Keratinocyte (primary cell): Measurements from ENCODE around the gene SKIL. TPM values are rescaled to one million over a fixed set of nuclear protein-coding genes. Genes with fewer than 3 reads are reported as not detected.

Experiments
- DNase-seq: peaks from one replicate; pipeline ENCODE4 v3.0.0-alpha.2; 2011; ENCODE audit warnings: low read depth, missing footprints, low spot score
- FAIRE-seq: peaks from 2 replicates; lab custom pipeline; 2011; peaks lifted over from hg19 to GRCh38; lab: Jason Lieb, UNC
- H2AFZ ChIP-seq: 2 replicates; pipeline ENCODE4 v1.6.0; 2012; ENCODE audit warnings: low read length, control low read depth, inconsistent platforms; ENCODE audit not compliant: control insufficient read depth
- H3K27ac ChIP-seq: 2 replicates; pipeline ENCODE4 v1.5.1; 2011; ENCODE audit warnings: low read length; ENCODE audit not compliant: control insufficient read depth, insufficient read depth
- H3K27me3 ChIP-seq: 3 replicates; pipeline ENCODE4 v1.6.0; 2011; ENCODE audit warnings: low read length; ENCODE audit not compliant: control insufficient read depth, insufficient read depth; ENCODE audit errors: extremely low read depth
- H3K36me3 ChIP-seq, 2 experiments: 2 replicates in 1 of 2; 3 replicates in 1 of 2; pipeline ENCODE4 v1.5.1; 2011; ENCODE audit warnings: low read length in 2 of 2, mild to moderate bottlenecking in 1 of 2; ENCODE audit not compliant: control insufficient read depth in 2 of 2, insufficient read depth in 2 of 2; ENCODE audit errors: extremely low read depth in 1 of 2
- H3K4me1 ChIP-seq: 3 replicates; pipeline ENCODE4 v1.5.1; 2011; ENCODE audit warnings: low read length; ENCODE audit not compliant: control insufficient read depth, insufficient read depth; ENCODE audit errors: extremely low read depth
- H3K4me2 ChIP-seq: 3 replicates; pipeline ENCODE4 v1.6.0; 2011; ENCODE audit warnings: low read depth, low read length; ENCODE audit not compliant: control insufficient read depth, insufficient read depth; ENCODE audit errors: extremely low read depth
- H3K4me3 ChIP-seq, 3 experiments: fragments of 200-600 bp in 1 of 3; sonication (generic) in 1 of 3; 2 replicates in 2 of 3; 3 replicates in 1 of 3; pipeline ENCODE4 v1.5.1; 2011 to 2016; ENCODE audit warnings: low read length in 3 of 3, mild to moderate bottlenecking in 3 of 3, control low read depth in 2 of 3, inconsistent platforms in 1 of 3, low read depth in 1 of 3, mixed read lengths in 1 of 3, mixed run types in 1 of 3, moderate library complexity in 1 of 3; ENCODE audit not compliant: control insufficient read depth in 2 of 3, insufficient read depth in 2 of 3; ENCODE audit errors: extremely low read depth in 1 of 3
- H3K79me2 ChIP-seq: 2 replicates; pipeline ENCODE4 v1.6.0; 2012; ENCODE audit warnings: low read length; ENCODE audit not compliant: control insufficient read depth, insufficient read depth
- H3K9ac ChIP-seq: 3 replicates; pipeline ENCODE4 v1.6.0; 2011; ENCODE audit warnings: low read length; ENCODE audit not compliant: control insufficient read depth, insufficient read depth; ENCODE audit errors: extremely low read depth
- H3K9me1 ChIP-seq: 3 replicates; pipeline ENCODE4 v1.6.0; 2011; ENCODE audit warnings: low read length; ENCODE audit not compliant: control insufficient read depth, insufficient read depth; ENCODE audit errors: extremely low read depth
- H3K9me3 ChIP-seq: 2 replicates; pipeline ENCODE4 v1.5.1; 2012; ENCODE audit warnings: low read depth, low read length; ENCODE audit not compliant: control insufficient read depth
- H4K20me1 ChIP-seq: 3 replicates; pipeline ENCODE4 v1.6.0; 2011; ENCODE audit warnings: low read length; ENCODE audit not compliant: control insufficient read depth, insufficient read depth; ENCODE audit errors: extremely low read depth
- CTCF ChIP-seq, 3 experiments: IDR thresholded peaks in 1 of 3; conservative IDR thresholded peaks in 1 of 3; optimal IDR thresholded peaks in 1 of 3; 2 replicates in 2 of 3; 3 replicates in 1 of 3; pipeline versions ENCODE3 to v1.5.1; 2011; ENCODE audit warnings: low read length in 3 of 3, mild to moderate bottlenecking in 3 of 3, moderate library complexity in 2 of 3, control low read depth in 1 of 3, inconsistent platforms in 1 of 3; ENCODE audit not compliant: insufficient read depth in 2 of 3; ENCODE audit errors: extremely low read depth in 1 of 3
- EZH2 ChIP-seq: IDR thresholded peaks from one replicate; pipeline ENCODE4 v1.6.1; 2012; ENCODE audit warnings: inconsistent platforms, mild to moderate bottlenecking, low read length, moderate library complexity
- dilution Hi-C: fragments of 300-500 bp; cut with MboI; formaldehyde crosslinking; loops from one replicate; pipeline ENCODE4 v1.7.0; 2020; ENCODE audit warnings: low sequenced_read_pairs; ENCODE audit not compliant: extremely low pct_ligation_motif_present
- polyA plus RNA-seq, 5 experiments: library from polyadenylated mRNA; depleted of rRNA in 3 of 5; stranded (reverse) in 3 of 5; stranded (forward) in 1 of 5; unstranded in 1 of 5; fragments of >200 nt; gene quantifications; 1 replicate in 1 of 5; 2 replicates in 3 of 5; 3 replicates in 1 of 5; pipeline versions ENCODE4 v1.2.1 to v1.2.3, GENCODE V29; 2011 to 2012; ENCODE audit warnings: missing spikeins in 2 of 5, low read depth in 1 of 5, low replicate concordance in 1 of 5

The SKIL gene
- polyA plus RNA-seq, 1 donor (not counting 4 experiments of a cell fraction or from before 2014, with no cell fraction given) = 11.0 TPM

- H2AFZ ChIP-seq = no peak overlapping the region
- no peaks in the 10 kb centered on the region for H3K36me3 ChIP-seq
- TF ChIP-seq EZH2 (no peak), CTCF (optimal IDR thresholded peaks at IDR 0.05 in 1 of 3, IDR thresholded peaks at IDR 0.05 in 1 of 3, conservative IDR thresholded peaks at IDR 0.05 in 1 of 3; ENCODE audit: extremely low read depth in 1 of 3, insufficient read depth in 2 of 3, low read length in 3 of 3) (no peak)
- H3K79me2 ChIP-seq = no peaks in the 10 kb centered on the region
- no peaks in the 10 kb centered on the region for H4K20me1 ChIP-seq
- no peak overlapping the region for H3K4me3 ChIP-seq
- no peak for DNase-seq
- no peak overlapping the region for H3K27ac ChIP-seq
- no peaks in the 10 kb centered on the region for H3K9me3 ChIP-seq
- no peak overlapping the region for H3K4me2 ChIP-seq
- no peaks in the 10 kb centered on the region for H3K27me3 ChIP-seq
- dilution Hi-C loops = loop anchor here (10.0 kb wide), 1 partner anchor 426 kb away; no protein-coding TSS in a partner anchor
- H3K9me1 ChIP-seq = no peaks in the 10 kb centered on the region
- no peak for FAIRE-seq
- H3K9ac ChIP-seq = no peak overlapping the region
- H3K4me1 ChIP-seq = no peaks in the 10 kb centered on the region
Observed at GRCh38 chr3:170429050-170429449, 71.5 kb downstream of the SKIL start.

GRCh38 chr3:170431054-170431453 lies 73.5 kb downstream of the SKIL start:
- no peak for FAIRE-seq
- Histone ChIP-seq H3K79me2 (no peaks in the 10 kb centered on the region), H3K9me3 (no peaks in the 10 kb centered on the region), H3K9me1 (no peaks in the 10 kb centered on the region), H4K20me1 (no peaks in the 10 kb centered on the region), H2AFZ (no peak overlapping the region), H3K27me3 (no peaks in the 10 kb centered on the region), H3K4me1 (no peaks in the 10 kb centered on the region), H3K27ac (no peak overlapping the region), H3K9ac (no peak overlapping the region), H3K4me3 (no peak overlapping the region), H3K36me3 (no peaks in the 10 kb centered on the region), H3K4me2 (no peak overlapping the region)
- dilution Hi-C loops = no loop called here
- DNase-seq = no peak
- TF ChIP-seq EZH2 = no peak
- no peak for TF ChIP-seq CTCF (optimal IDR thresholded peaks at IDR 0.05 in 1 of 3, IDR thresholded peaks at IDR 0.05 in 1 of 3, conservative IDR thresholded peaks at IDR 0.05 in 1 of 3; ENCODE audit: extremely low read depth in 1 of 3, insufficient read depth in 2 of 3, low read length in 3 of 3)
